Measurements from ENCODE around the gene SHD.
"Not testable (repeated sequence)": the region's sequence is repeated elsewhere in the genome, so short reads cannot be mapped to it uniquely, and the experiment has no call there.

Gene SHD

DNA sequence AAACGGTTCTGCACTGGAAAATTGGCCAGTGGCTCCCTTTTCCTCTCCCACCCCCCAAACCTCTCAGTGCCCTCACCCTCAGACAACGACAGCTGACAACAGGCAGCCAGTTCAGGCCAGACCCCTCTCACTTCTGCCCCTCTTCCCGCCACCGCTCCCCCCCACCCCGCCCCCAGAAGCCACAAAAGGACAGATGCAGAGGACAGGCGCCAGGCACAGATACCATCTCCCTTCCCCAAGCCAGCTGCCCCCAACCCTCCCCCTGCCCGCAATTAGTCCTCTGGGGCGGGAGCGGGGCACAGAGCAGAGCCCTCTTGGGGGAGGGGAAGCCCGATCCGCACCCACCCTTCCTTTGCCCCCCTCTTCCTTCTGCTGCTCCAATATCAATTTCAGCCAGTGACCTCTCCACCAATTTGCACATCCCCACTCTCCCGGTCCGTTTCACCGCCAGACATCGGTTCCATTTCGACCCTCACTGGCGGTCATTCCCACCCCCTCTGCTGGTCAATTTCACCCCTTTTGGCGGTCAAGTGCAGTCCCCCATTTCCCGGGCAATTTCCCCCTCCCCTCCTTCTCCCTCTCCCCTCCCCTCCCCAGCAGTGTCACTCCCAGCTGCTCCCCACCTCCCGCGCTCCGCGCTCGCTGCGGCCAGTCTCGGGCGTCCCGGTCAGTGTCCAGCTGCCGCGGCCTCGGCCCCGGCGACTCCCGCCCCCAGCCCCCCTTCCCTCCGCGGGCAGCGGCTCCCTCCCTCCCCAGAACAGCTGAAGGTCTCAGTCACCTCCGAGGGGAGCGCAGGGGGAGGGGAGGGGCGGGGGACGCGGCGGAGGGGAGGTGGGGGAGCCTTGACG, at the start of gene SHD:
TSS of gene SHD (plus strand) at position 848 of the 848 bp plus-strand sequence. CDS start 798 bp downstream, outside the sequence.
- Mint-ChIP-seq H3K4me3 (no peak within 1 kb of the TSS), H3K9me3 (no peaks in the 10 kb centered on the region), H3K27ac (no peak within 1 kb of the TSS), H3K36me3 (no peaks in the 10 kb centered on the region), H3K27me3 (peaks cover 71% of the 10 kb centered on the region), H3K4me1 (peaks cover 7% of the 10 kb centered on the region)
- CTCF ChIA-PET, result interaction anchor here (1.2 kb wide), 1 partner anchor 10 kb away, joined by 3 read pairs; no protein-coding TSS in a partner anchor
- no peak for DNase-seq

DNA sequence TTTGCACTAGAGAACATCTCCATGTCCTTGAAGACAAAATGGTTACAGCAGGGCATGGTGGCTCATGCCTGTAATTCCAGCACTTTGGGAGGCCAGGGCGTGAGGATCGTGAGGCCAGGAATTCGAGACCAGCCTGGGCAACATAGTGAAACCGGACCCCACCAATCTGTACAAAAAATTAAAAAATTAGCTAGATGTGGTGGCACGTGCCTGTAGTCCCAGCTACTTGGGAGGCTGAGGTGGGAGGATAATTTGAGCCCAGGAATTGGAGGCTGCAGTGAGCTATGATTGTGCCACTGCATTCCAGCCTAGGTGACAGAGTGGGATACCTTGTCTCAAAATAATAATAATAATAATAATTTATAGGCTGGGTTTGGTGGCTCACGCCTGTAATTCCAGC, 48.8 kb upstream of the SHD start:
- not testable (repeated sequence) for H3K36me3 Mint-ChIP-seq, H3K4me3 Mint-ChIP-seq, H3K27ac Mint-ChIP-seq, H3K9me3 Mint-ChIP-seq, H3K4me1 Mint-ChIP-seq, DNase-seq
- CTCF ChIA-PET, result interaction anchor here (0.7 to 1.7 kb wide), 4 partner anchors 10 to 119 kb away, joined by 3 to 5 read pairs (median 4); no protein-coding TSS in a partner anchor
- H3K27me3 Mint-ChIP-seq, result peaks cover 13% of the 10 kb centered on the region

DNA sequence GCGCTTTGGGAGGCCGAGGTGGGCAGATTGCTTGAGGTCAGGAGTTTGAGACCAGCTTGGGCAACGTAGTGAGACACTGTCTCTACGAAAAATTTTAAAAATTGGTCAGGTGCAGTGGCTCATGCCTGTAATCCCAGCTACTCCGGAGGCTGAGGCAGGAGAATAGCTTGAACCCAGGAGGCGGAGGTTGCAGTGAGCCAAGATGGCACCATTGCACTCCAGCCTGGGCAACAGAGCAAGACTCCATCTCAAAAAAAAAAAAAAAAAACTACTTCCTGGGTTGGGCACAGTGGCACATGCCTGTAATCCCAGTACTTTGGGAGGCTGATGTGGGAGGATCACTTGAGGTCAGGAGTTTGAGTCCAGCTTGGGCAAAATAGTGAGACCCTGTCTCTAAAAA, 47.5 kb upstream of the SHD start:
- H3K9me3 Mint-ChIP-seq, H3K4me3 Mint-ChIP-seq, H3K4me1 Mint-ChIP-seq, DNase-seq, H3K36me3 Mint-ChIP-seq, H3K27ac Mint-ChIP-seq: not testable (repeated sequence)
- H3K27me3 Mint-ChIP-seq, result peaks cover 14% of the 10 kb centered on the region
- CTCF ChIA-PET, result interaction anchor here (1.6 to 1.8 kb wide), 2 partner anchors 10 to 13 kb away, joined by 4 to 6 read pairs; no protein-coding TSS in a partner anchor

DNA sequence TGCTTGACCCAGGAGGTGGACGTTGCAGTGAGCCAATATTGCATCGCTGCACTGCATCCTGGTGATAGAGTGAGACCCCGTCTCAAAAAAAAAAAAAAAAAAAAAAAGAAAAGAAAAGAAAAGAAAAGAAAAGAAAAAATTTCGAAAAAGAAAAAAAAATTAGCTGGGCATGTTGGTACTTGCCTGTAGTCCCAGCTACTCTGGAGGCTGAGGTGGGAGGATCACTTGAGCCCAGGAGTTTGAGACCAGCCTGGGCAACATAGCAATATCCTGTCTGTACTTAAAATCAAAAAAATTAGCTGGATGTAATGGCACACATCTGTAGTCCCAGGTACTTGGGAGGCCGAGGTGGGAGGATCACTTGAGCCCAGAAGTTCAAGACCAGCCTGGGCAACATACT, 46.9 kb upstream of the SHD start:
- H3K9me3 Mint-ChIP-seq, H3K27ac Mint-ChIP-seq, H3K4me3 Mint-ChIP-seq, H3K4me1 Mint-ChIP-seq, H3K36me3 Mint-ChIP-seq, DNase-seq: not testable (repeated sequence)
- H3K27me3 Mint-ChIP-seq, result peaks cover 17% of the 10 kb centered on the region
- CTCF ChIA-PET, result interaction anchor here (1.1 to 1.8 kb wide), 4 partner anchors 10 to 121 kb away, joined by 3 to 6 read pairs (median 4); no protein-coding TSS in a partner anchor

DNA sequence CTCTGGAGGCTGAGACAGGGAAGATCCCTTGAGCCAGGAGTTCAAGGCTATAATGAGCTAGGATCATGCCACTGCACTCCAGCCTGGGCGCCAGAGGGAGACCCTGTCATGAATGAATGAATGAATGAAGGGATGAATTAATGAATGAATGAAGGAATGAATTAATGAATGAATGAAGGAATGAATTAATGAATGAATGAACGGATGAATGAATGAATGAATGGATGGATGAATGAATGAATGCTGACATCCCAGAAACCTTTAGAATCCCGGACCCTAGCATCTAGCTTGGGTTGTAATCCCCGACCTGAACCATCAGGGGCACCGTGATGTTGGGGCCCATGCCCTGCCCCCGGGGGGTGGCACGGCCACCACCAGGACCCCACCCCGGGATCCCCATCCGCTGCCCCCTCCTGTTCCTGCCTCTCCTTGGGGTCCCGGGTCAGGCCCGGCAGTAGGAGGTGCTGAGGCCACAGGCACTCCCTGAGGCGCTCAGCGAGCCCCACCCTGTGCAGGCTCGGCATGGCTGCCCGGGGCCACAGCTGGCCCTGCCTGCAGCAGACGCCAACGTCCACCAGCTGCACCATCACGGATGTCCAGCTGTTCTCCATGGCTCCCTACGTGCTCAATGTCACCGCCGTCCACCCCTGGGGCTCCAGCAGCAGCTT, 46.3 kb upstream of the SHD start:
- H3K4me1 Mint-ChIP-seq, result peaks cover 4% of the 10 kb centered on the region
- H3K27me3 Mint-ChIP-seq, result peaks cover 17% of the 10 kb centered on the region
- CTCF ChIA-PET, result interaction anchor here (1.1 to 1.8 kb wide), 4 partner anchors 9 to 120 kb away, joined by 3 to 6 read pairs (median 4); no protein-coding TSS in a partner anchor
- H3K4me3 Mint-ChIP-seq, result no peak overlapping the region
- no peak overlapping the region for H3K27ac Mint-ChIP-seq
- no peak for DNase-seq
- no peaks in the 10 kb centered on the region for H3K9me3 Mint-ChIP-seq
- H3K36me3 Mint-ChIP-seq, result no peaks in the 10 kb centered on the region

GRCh38 chr19:4233282-4233853, 45.7 kb upstream of the SHD start:
- DNase-seq, result peak; percentile 77
- Mint-ChIP-seq H3K27ac (no peak overlapping the region), H3K4me3 (no peak overlapping the region), H3K27me3 (peaks cover 17% of the 10 kb centered on the region), H3K9me3 (no peaks in the 10 kb centered on the region), H3K4me1 (peaks cover 4% of the 10 kb centered on the region), H3K36me3 (no peaks in the 10 kb centered on the region)
- CTCF ChIA-PET, result interaction anchor here (0.9 to 1.9 kb wide), 8 partner anchors 8 to 290 kb away, joined by 3 to 6 read pairs (median 4); partner anchors contain the start of gene HDGFL2

- CTCF ChIA-PET, result interaction anchor here (0.9 to 1.9 kb wide), 6 partner anchors 9 to 289 kb away, joined by 3 to 5 read pairs (median 4); partner anchors contain the start of genes HDGFL2 and YJU2
- Mint-ChIP-seq H3K27ac (peak overlapping the region; percentile 49), H3K36me3 (no peaks in the 10 kb centered on the region)
These were observed 44.8 kb upstream of the SHD start for GRCh38 chr19:4234142-4234861.

GRCh38 chr19:4234862-4235201, 44.2 kb upstream of the SHD start:
- peaks cover 17% of the 10 kb centered on the region for H3K27me3 Mint-ChIP-seq
- peaks cover 2% of the 10 kb centered on the region for H3K4me1 Mint-ChIP-seq
- H3K9me3 Mint-ChIP-seq, result no peaks in the 10 kb centered on the region
- CTCF ChIA-PET, result interaction anchor here (1.5 to 1.9 kb wide), 2 partner anchors 9 to 288 kb away, joined by 4 to 5 read pairs; no protein-coding TSS in a partner anchor
- peak overlapping the region; percentile 49 for H3K27ac Mint-ChIP-seq
- no peak overlapping the region for H3K4me3 Mint-ChIP-seq
- no peak for DNase-seq
- no peaks in the 10 kb centered on the region for H3K36me3 Mint-ChIP-seq

More at GRCh38 chr19:4234142-4234861, 44.8 kb upstream of the SHD start:
- Mint-ChIP-seq H3K4me3 (no peak overlapping the region), H3K9me3 (no peaks in the 10 kb centered on the region), H3K27me3 (peaks cover 17% of the 10 kb centered on the region), H3K4me1 (peaks cover 3% of the 10 kb centered on the region)
- no peak for DNase-seq

DNA sequence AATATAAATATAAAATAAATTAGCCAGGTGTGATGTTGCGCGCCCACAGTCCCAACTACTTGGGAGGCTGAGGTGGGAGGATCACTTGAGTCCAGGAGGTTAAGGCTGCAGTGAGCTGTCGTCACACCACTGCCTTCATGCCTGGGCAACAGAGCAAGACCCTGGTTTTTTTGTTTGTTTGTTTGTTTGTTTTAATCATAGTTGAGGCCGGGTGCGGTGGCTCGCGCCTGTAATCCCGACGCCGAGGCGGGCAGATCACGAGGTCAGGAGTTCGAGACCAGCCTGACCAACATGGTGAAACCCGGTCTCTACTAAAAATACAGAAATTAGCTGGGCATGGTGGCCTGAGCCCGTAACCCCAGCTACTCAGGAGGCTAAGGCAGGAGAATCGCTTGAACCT, 41.6 kb upstream of the SHD start:
- H3K4me1 Mint-ChIP-seq, H3K4me3 Mint-ChIP-seq, H3K9me3 Mint-ChIP-seq, CTCF ChIA-PET, H3K36me3 Mint-ChIP-seq, DNase-seq, H3K27ac Mint-ChIP-seq: not testable (repeated sequence)
- peaks cover 17% of the 10 kb centered on the region for H3K27me3 Mint-ChIP-seq

DNA sequence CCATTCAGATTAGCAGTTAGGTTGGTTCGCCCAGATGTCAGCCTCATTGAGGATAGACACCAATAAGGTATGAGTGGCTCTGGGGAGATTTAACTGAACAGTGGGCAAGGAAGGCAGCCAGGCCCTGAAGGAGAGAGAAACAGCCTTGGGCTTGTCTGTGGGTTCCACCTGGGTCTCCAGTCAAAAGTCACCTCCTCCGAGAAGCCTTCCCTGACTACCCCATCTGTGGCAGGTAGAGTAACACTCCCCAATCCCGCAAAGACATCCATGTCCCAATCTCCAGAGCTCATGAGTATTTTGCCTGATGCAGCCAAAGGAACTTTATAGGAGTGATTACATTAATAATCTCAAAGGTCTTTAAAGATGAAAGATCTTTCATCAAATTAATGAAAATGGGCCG, 40.2 kb upstream of the SHD start:
- no peak for DNase-seq
- Mint-ChIP-seq H3K27me3 (peaks cover 17% of the 10 kb centered on the region), H3K4me1 (no peaks in the 10 kb centered on the region), H3K36me3 (no peaks in the 10 kb centered on the region), H3K4me3 (no peak overlapping the region), H3K27ac (no peak overlapping the region), H3K9me3 (peaks cover 7% of the 10 kb centered on the region)
- CTCF ChIA-PET, result no interaction called here

- Mint-ChIP-seq H3K27ac (no peak overlapping the region), H3K9me3 (peaks cover 7% of the 10 kb centered on the region)
These were observed 37.1 kb upstream of the SHD start for GRCh38 chr19:4241824-4242430.

GRCh38 chr19:4245938-4246337, 33.1 kb upstream of the SHD start:
- H3K4me3 Mint-ChIP-seq, DNase-seq, CTCF ChIA-PET, H3K27me3 Mint-ChIP-seq, H3K9me3 Mint-ChIP-seq: not testable (repeated sequence)
- peak overlapping the region; percentile 95 for H3K27ac Mint-ChIP-seq
- peaks cover 25% of the 10 kb centered on the region for H3K4me1 Mint-ChIP-seq
- H3K36me3 Mint-ChIP-seq, result peaks cover 23% of the 10 kb centered on the region

More at GRCh38 chr19:4241824-4242430, 37.1 kb upstream of the SHD start:
- CTCF ChIA-PET, result interaction anchor here (0.7 to 1.3 kb wide), 2 partner anchors 10 to 111 kb away, joined by 3 to 6 read pairs; no protein-coding TSS in a partner anchor
- Mint-ChIP-seq H3K4me3 (no peak overlapping the region), H3K4me1 (peaks cover 7% of the 10 kb centered on the region), H3K27me3 (peaks cover 5% of the 10 kb centered on the region), H3K36me3 (no peaks in the 10 kb centered on the region)
- DNase-seq, result no peak

Data from activated naive CD4-positive, alpha-beta T cell treated with anti-CD3 and anti-CD28 coated beads, Interleukin-2, amount 10 ng/mL, durations not matched to agents 7 days and 5 days (primary cell).